H1 (cell line): ENCODE measurements around the gene DCDC1. TPM values are rescaled to one million over a fixed set of nuclear protein-coding genes. Genes with fewer than 3 reads are reported as not detected.

ENCODE experiments used
- CTCF ChIA-PET: fragments of 300-600 bp; sonication (Branson Sonifier 250); formaldehyde crosslinking; loops from one replicate; lab custom pipeline; 2021; ENCODE audit not compliant: partially characterized antibody; lab: Charles Lee
- POLR2A ChIA-PET: fragments of 300-600 bp; sonication (Branson Sonifier 250); formaldehyde crosslinking; loops from one replicate; lab custom pipeline; 2021; ENCODE audit warnings: inconsistent platforms; ENCODE audit not compliant: partially characterized antibody; lab: Charles Lee
- DNase-seq, 2 experiments: peaks; one replicate each; pipeline versions ENCODE4 v3.0.0 to v3.0.0-alpha.2; 2010 to 2022; ENCODE audit warnings: low spot score in 2 of 2, low read depth in 1 of 2, mixed read lengths in 1 of 2
- FAIRE-seq: peaks from 2 replicates; lab custom pipeline; 2011; peaks lifted over from hg19 to GRCh38; lab: Jason Lieb, UNC
- H2AFZ ChIP-seq: 2 replicates; pipeline ENCODE4 v1.8.1; 2012; ENCODE audit warnings: low read length, inconsistent platforms
- H2AK5ac ChIP-seq: 2 replicates; pipeline ENCODE4 v1.6.1; 2013; ENCODE audit warnings: low read depth, low read length
- H2BK120ac ChIP-seq: replicated peaks from 2 replicates; pipeline ENCODE3; 2013; ENCODE audit warnings: low read depth, low read length, inconsistent platforms
- H2BK12ac ChIP-seq: 2 replicates; pipeline ENCODE4 v1.6.1; 2013; ENCODE audit warnings: low read depth, low read length
- H2BK15ac ChIP-seq: 2 replicates; pipeline ENCODE4 v1.6.1; 2013; ENCODE audit warnings: low read length
- H2BK20ac ChIP-seq: 2 replicates; pipeline ENCODE4 v1.6.1; 2013; ENCODE audit warnings: low read length
- H2BK5ac ChIP-seq: 2 replicates; pipeline ENCODE4 v1.6.1; 2013; ENCODE audit warnings: low read depth, low read length
- H3K14ac ChIP-seq: 2 replicates; pipeline ENCODE4 v1.6.1; 2013; ENCODE audit warnings: inconsistent platforms; ENCODE audit not compliant: insufficient read length
- H3K18ac ChIP-seq: 2 replicates; pipeline ENCODE4 v1.6.1; 2013; ENCODE audit warnings: low read length; ENCODE audit errors: extremely low read depth
- H3K23ac ChIP-seq: 2 replicates; pipeline ENCODE4 v1.6.1; 2013; ENCODE audit warnings: inconsistent platforms; ENCODE audit not compliant: insufficient read length
- H3K23me2 ChIP-seq: 2 replicates; pipeline ENCODE4 v1.6.1; 2013; ENCODE audit warnings: low read depth, low read length
- H3K27ac ChIP-seq: 2 replicates; pipeline ENCODE4 v1.6.1; 2011; ENCODE audit warnings: low read depth, low read length, inconsistent platforms
- H3K27me3 ChIP-seq, 4 experiments: replicated peaks in 1 of 4; 1 replicate in 1 of 4; 2 replicates in 3 of 4; pipeline versions ENCODE4 v1.6.1 to v1.8.1; 2011 to 2013; ENCODE audit warnings: low read length in 3 of 4, mild to moderate bottlenecking in 3 of 4, inconsistent platforms in 2 of 4, mixed read lengths in 2 of 4, moderate library complexity in 1 of 4; ENCODE audit not compliant: control insufficient read depth in 3 of 4, insufficient read depth in 3 of 4; ENCODE audit errors: extremely low read depth in 1 of 4
- H3K36me3 ChIP-seq, 4 experiments: 2 replicates each; pipeline versions ENCODE4 v1.6.1 to v1.8.1; 2011 to 2013; ENCODE audit warnings: mild to moderate bottlenecking in 4 of 4, low read length in 3 of 4, moderate library complexity in 2 of 4, control low read depth in 1 of 4, inconsistent platforms in 1 of 4; ENCODE audit not compliant: insufficient read depth in 4 of 4, control insufficient read depth in 2 of 4
- H3K4ac ChIP-seq: replicated peaks from 2 replicates; pipeline ENCODE3; 2013; ENCODE audit warnings: low read length, low read depth, mixed read lengths, inconsistent platforms; ENCODE audit not compliant: insufficient read length
- H3K4me1 ChIP-seq, 4 experiments: replicated peaks in 1 of 4; 1 replicate in 1 of 4; 2 replicates in 3 of 4; pipeline versions ENCODE4 v1.6.1 to v1.8.1; 2011 to 2013; ENCODE audit warnings: low read length in 3 of 4, inconsistent platforms in 2 of 4, mixed read lengths in 1 of 4; ENCODE audit not compliant: insufficient read depth in 4 of 4, control insufficient read depth in 3 of 4
- H3K4me2 ChIP-seq, 2 experiments: 2 replicates each; pipeline versions ENCODE4 v1.6.1 to v1.8.1; 2011 to 2013; ENCODE audit warnings: low read depth in 2 of 2, low read length in 2 of 2, control low read depth in 1 of 2, inconsistent platforms in 1 of 2, mild to moderate bottlenecking in 1 of 2; ENCODE audit not compliant: insufficient read depth in 1 of 2
- H3K4me3 ChIP-seq, 4 experiments: fragments of 200-600, 300-600 bp in 1 of 4; sonication (generic), shearing (Covaris generic), sonication (Bioruptor Twin) in 1 of 4; 2 replicates each; pipeline versions ENCODE4 v1.5.1 to v1.8.1; 2011 to 2016; ENCODE audit warnings: low read length in 4 of 4, low read depth in 3 of 4, control low read depth in 2 of 4, inconsistent platforms in 2 of 4, mild to moderate bottlenecking in 2 of 4, mixed read lengths in 1 of 4, moderate library complexity in 1 of 4; ENCODE audit not compliant: insufficient read depth in 2 of 4; ENCODE audit errors: extremely low read depth in 1 of 4
- H3K56ac ChIP-seq: replicated peaks from 2 replicates; pipeline ENCODE3; 2013; ENCODE audit warnings: low read depth, mild to moderate bottlenecking, mixed read lengths, low read length, inconsistent platforms; ENCODE audit not compliant: insufficient read length
- H3K79me1 ChIP-seq: 2 replicates; pipeline ENCODE4 v1.6.1; 2013; ENCODE audit warnings: low read depth, low read length, control low read depth
- H3K79me2 ChIP-seq, 2 experiments: 2 replicates each; pipeline versions ENCODE4 v1.6.1 to v1.8.1; 2012 to 2013; ENCODE audit warnings: low read length in 2 of 2, mild to moderate bottlenecking in 2 of 2, inconsistent platforms in 1 of 2; ENCODE audit not compliant: insufficient read depth in 2 of 2, control insufficient read depth in 1 of 2
- H3K9ac ChIP-seq, 4 experiments: replicated peaks in 1 of 4; 1 replicate in 1 of 4; 2 replicates in 3 of 4; pipeline versions ENCODE4 v1.6.1 to v1.8.1; 2011 to 2013; ENCODE audit warnings: low read depth in 3 of 4, low read length in 3 of 4, control low read depth in 2 of 4, mild to moderate bottlenecking in 2 of 4, moderate library complexity in 2 of 4, inconsistent platforms in 1 of 4; ENCODE audit errors: extremely low read depth in 1 of 4
- H3K9me3 ChIP-seq, 2 experiments: 2 replicates each; pipeline versions ENCODE4 v1.6.1 to v1.8.1; 2012 to 2013; ENCODE audit warnings: mild to moderate bottlenecking in 2 of 2, moderate library complexity in 2 of 2, control low read depth in 1 of 2, inconsistent platforms in 1 of 2, low read depth in 1 of 2, low read length in 1 of 2, mixed read lengths in 1 of 2; ENCODE audit not compliant: insufficient read depth in 2 of 2
- H4K20me1 ChIP-seq, 2 experiments: replicated peaks in 1 of 2; 2 replicates each; pipeline versions ENCODE3 to v1.8.1; 2011 to 2013; ENCODE audit warnings: inconsistent platforms in 2 of 2, low read length in 2 of 2, mild to moderate bottlenecking in 1 of 2; ENCODE audit not compliant: insufficient read depth in 2 of 2, control insufficient read depth in 1 of 2
- H4K5ac ChIP-seq: 2 replicates; pipeline ENCODE4 v1.6.1; 2013; ENCODE audit warnings: low read length, low read depth, mixed read lengths, inconsistent platforms; ENCODE audit not compliant: insufficient read length
- H4K8ac ChIP-seq: 2 replicates; pipeline ENCODE4 v1.8.0; 2013; ENCODE audit warnings: mild to moderate bottlenecking, moderate library complexity, low read length, inconsistent platforms; ENCODE audit not compliant: insufficient read depth; ENCODE audit errors: extremely low read depth
- H4K91ac ChIP-seq: replicated peaks from 2 replicates; pipeline ENCODE3; 2013; ENCODE audit warnings: low read length, mixed read lengths, inconsistent platforms; ENCODE audit not compliant: insufficient read length
- CEBPB ChIP-seq: IDR thresholded peaks from 2 replicates; pipeline ENCODE4 v1.6.1; 2012; ENCODE audit warnings: low read depth, low read length
- RXRA ChIP-seq: IDR thresholded peaks from 2 replicates; pipeline ENCODE4 v1.6.1; 2011; ENCODE audit warnings: low read depth, mild to moderate bottlenecking, low read length, moderate library complexity; ENCODE audit not compliant: insufficient read depth
- polyA plus RNA-seq, 7 experiments: library from polyadenylated mRNA; depleted of rRNA in 3 of 7; stranded (reverse) in 5 of 7; unstranded in 2 of 7; fragments of >200 nt in 5 of 7; fragments of 200-250 nt in 2 of 7; gene quantifications; 1 replicate in 5 of 7; 2 replicates in 1 of 7; 4 replicates in 1 of 7; pipeline versions ENCODE4 v1.2.1 to v1.2.3, GENCODE V29; 2011 to 2013; ENCODE audit warnings: missing spikeins in 2 of 7, mixed read lengths in 2 of 7
- total RNA-seq: library from RNA; stranded (reverse); fragmentation: NEBNext Ultra II Directional; extraction: Animal tissue kit (Norgen Biotek cat#: 25700); gene quantifications from 2 replicates; pipeline ENCODE4 v1.2.1, GENCODE V29; 2021

The DCDC1 gene
- total and polyA plus RNA-seq, 2 of the 8 experiments (the other 6 are each of a cell fraction or from before 2014, with no cell fraction given) = 0.15 to 0.56 TPM

DNA sequence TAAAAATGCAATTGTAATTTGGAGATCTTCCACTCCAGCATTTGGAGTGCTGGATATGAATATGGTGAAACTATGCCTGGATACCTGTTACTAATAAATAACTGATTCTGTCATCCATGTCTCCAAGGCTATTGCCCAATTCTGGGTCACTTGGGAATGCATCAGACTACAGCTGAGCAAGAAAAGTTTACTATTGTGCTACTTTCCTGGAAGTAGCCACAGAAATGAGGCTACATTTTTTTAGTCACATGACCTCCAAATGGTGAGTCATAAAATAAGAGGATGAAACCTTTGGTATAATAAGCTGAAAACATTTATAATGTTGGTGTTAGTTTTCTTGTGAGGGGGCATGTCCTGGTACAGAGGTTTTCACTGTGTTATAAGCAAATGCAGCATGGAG lies 44.4 kb downstream of the DCDC1 start:
- Histone ChIP-seq H3K56ac (no peak overlapping the region), H2AK5ac (no peak overlapping the region), H2BK5ac (no peak overlapping the region), H2BK20ac (no peak overlapping the region)
- FAIRE-seq (no peak), DNase-seq (no peak)
- TF ChIP-seq CEBPB (peak; percentile 47; the same call in 1 of the 2 replicates), RXRA (no peak)
- TF ChIP-seq, all 59 proteins: peak for 1
- Histone ChIP-seq H3K9me3 (no peaks in the 10 kb centered on the region), H4K8ac (no peak overlapping the region), H2BK15ac (no peak overlapping the region), H2BK120ac (no peak overlapping the region), H3K4me2 (no peak overlapping the region), H3K36me3 (no peaks in the 10 kb centered on the region), H2AFZ (no peak overlapping the region), H4K91ac (no peak overlapping the region), H4K20me1 (no peaks in the 10 kb centered on the region), H2BK12ac (no peak overlapping the region), H3K4me1 (no peaks in the 10 kb centered on the region), H3K18ac (no peak overlapping the region), H3K27ac (no peak overlapping the region), H3K79me2 (no peaks in the 10 kb centered on the region), H3K4ac (no peak overlapping the region), H3K23ac (no peak overlapping the region), H3K14ac (no peak overlapping the region), H3K23me2 (no peaks in the 10 kb centered on the region), H4K5ac (no peak overlapping the region), H3K79me1 (no peaks in the 10 kb centered on the region), H3K27me3 (no peaks in the 10 kb centered on the region), H3K9ac (no peak overlapping the region), H3K4me3 (no peak overlapping the region)
- POLR2A ChIA-PET = no interaction called here
- CTCF ChIA-PET = interaction anchor here (1.0 kb wide), 1 partner anchor 39 kb away, joined by 3 read pairs; no protein-coding TSS in a partner anchor
